ENCODE measurements around the gene SWT1. TPM values are rescaled to one million over a fixed set of nuclear protein-coding genes. Genes with fewer than 3 reads are reported as not detected.

Gene SWT1
- total and polyA plus RNA-seq, 9 of the 15 experiments (the other 6 are each of a cell fraction or from before 2014, with no cell fraction given): 1.5 to 3.4 (median 2.3) TPM

DNA sequence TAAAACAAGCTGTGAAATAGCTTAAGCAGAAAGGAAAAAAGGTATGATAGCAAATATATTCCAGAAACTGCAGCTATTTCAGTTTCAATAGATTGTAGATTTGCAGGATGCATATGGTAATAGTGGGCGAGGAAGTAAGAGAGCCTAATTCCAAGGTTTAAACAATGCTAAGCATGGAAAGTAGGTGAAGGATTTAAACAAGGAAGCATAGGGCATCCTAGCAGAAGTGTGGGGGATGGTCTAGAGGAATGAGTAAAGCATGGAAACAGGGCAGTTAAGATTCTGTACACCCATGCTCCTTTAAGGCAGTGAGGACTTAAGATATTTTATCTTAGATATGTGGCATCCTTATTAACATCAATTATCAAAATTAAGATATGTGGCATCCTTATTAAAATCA lies 157.4 kb downstream of the SWT1 start (continued):
- TF ChIP-seq, protein P1, sequence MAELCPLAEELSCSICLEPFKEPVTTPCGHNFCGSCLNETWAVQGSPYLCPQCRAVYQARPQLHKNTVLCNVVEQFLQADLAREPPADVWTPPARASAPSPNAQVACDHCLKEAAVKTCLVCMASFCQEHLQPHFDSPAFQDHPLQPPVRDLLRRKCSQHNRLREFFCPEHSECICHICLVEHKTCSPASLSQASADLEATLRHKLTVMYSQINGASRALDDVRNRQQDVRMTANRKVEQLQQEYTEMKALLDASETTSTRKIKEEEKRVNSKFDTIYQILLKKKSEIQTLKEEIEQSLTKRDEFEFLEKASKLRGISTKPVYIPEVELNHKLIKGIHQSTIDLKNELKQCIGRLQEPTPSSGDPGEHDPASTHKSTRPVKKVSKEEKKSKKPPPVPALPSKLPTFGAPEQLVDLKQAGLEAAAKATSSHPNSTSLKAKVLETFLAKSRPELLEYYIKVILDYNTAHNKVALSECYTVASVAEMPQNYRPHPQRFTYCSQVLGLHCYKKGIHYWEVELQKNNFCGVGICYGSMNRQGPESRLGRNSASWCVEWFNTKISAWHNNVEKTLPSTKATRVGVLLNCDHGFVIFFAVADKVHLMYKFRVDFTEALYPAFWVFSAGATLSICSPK (IDR thresholded peaks at IDR 0.05; ENCODE audit: borderline replicate concordance): no peak
- TF ChIP-seq HNRNPL (IDR thresholded peaks at IDR 0.05; ENCODE audit: low read depth, low read length) (no peak), CBX1 (IDR thresholded peaks at IDR 0.05; ENCODE audit: low read depth) (no peak), CSDE1 (IDR thresholded peaks at IDR 0.05) (no peak), NEUROD1 (IDR thresholded peaks at IDR 0.05; ENCODE audit: borderline replicate concordance, low read depth, low read length, partially characterized antibody) (no peak), CBX3 (IDR thresholded peaks at IDR 0.05; ENCODE audit: borderline replicate concordance in 1 of 2, low read length in 2 of 2) (no peak), POLR2AphosphoS5 (IDR thresholded peaks at IDR 0.05; ENCODE audit: control insufficient read depth, insufficient read depth, low read depth, low read length) (no peak), PTRF (tag; IDR thresholded peaks at IDR 0.05) (no peak), KLF10 (CRISPR knock-in tag; IDR thresholded peaks at IDR 0.05) (no peak), TARDBP (IDR thresholded peaks at IDR 0.05) (no peak), XRCC3 (IDR thresholded peaks at IDR 0.05) (no peak), CREM (IDR thresholded peaks at IDR 0.05; ENCODE audit: low read depth) (no peak), CTBP1 (IDR thresholded peaks at IDR 0.05; ENCODE audit: borderline replicate concordance) (0 out of 2 replicates have a peak, but pooled peaks have one; percentile 27), NR3C1 (CRISPR knock-in tag; IDR thresholded peaks at IDR 0.05) (no peak), ZNF175 (CRISPR knock-in tag; IDR thresholded peaks at IDR 0.05; ENCODE audit: low read depth) (no peak), IFI16 (CRISPR knock-in tag; IDR thresholded peaks at IDR 0.05) (no peak)
- TF ChIP-seq, protein P2, sequence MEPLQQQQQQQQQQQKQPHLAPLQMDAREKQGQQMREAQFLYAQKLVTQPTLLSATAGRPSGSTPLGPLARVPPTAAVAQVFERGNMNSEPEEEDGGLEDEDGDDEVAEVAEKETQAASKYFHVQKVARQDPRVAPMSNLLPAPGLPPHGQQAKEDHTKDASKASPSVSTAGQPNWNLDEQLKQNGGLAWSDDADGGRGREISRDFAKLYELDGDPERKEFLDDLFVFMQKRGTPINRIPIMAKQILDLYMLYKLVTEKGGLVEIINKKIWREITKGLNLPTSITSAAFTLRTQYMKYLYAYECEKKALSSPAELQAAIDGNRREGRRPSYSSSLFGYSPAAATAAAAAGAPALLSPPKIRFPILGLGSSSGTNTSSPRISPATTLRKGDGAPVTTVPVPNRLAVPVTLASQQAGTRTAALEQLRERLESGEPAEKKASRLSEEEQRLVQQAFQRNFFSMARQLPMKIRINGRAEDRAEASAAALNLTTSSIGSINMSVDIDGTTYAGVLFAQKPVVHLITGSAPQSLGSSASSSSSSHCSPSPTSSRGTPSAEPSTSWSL (CRISPR knock-in tag; IDR thresholded peaks at IDR 0.05; ENCODE audit: borderline replicate concordance): no peak
- TF ChIP-seq, protein P3, sequence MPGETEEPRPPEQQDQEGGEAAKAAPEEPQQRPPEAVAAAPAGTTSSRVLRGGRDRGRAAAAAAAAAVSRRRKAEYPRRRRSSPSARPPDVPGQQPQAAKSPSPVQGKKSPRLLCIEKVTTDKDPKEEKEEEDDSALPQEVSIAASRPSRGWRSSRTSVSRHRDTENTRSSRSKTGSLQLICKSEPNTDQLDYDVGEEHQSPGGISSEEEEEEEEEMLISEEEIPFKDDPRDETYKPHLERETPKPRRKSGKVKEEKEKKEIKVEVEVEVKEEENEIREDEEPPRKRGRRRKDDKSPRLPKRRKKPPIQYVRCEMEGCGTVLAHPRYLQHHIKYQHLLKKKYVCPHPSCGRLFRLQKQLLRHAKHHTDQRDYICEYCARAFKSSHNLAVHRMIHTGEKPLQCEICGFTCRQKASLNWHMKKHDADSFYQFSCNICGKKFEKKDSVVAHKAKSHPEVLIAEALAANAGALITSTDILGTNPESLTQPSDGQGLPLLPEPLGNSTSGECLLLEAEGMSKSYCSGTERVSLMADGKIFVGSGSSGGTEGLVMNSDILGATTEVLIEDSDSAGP (CRISPR knock-in tag; IDR thresholded peaks at IDR 0.05): no peak
- TF ChIP-seq, protein P4, sequence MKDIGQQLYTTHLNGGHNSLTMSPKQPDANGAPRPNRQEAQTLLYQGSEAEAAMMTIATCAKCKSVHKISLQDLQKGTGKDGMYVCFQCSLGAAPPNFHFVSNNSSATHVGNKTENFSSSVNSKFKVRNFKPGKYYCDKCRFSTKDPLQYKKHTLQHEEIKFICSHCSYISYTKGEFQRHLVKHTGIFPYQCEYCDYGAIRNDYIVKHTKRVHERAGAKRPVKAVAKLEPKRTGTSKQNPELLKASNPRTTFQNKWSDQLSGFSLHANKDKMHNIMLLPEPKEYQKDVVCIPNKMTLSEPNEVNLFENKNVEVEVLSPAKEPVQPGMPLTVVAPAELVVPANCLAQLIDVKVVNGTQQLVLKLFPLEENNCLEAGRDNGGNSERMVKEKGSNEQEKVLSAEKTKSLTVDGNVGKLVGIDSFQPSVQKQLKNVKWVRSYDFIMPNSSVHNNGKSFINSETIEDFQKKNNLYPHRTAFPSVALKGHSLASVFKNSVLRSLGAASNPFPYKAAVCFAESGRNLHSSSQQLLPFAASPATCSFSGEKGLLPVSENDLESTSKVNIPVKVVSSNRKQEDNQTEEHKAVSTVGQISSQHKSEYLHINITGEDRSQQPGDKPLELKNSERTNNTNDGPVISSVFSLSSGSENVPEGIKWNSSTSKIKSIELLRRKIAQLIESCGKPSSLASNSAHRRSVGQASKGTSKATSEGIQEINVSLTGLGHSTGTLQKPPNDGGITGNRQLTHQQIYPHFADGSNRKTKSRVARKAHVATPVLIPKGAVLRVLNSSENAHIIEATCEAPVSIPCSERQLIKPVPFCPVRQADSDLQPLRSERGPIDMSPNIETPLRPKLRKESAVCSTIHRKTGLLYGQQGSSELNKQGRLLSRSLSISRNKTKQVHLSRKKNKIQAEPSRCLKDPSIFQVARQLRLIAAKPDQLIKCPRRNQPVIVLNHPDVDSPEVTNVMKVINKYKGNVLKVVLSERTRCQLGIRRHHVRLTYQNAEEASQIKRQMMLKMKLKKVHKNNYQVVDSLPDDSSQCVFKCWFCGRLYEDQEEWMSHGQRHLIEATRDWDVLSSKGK (CRISPR knock-in tag; IDR thresholded peaks at IDR 0.05): no peak
- TF ChIP-seq, protein P5, sequence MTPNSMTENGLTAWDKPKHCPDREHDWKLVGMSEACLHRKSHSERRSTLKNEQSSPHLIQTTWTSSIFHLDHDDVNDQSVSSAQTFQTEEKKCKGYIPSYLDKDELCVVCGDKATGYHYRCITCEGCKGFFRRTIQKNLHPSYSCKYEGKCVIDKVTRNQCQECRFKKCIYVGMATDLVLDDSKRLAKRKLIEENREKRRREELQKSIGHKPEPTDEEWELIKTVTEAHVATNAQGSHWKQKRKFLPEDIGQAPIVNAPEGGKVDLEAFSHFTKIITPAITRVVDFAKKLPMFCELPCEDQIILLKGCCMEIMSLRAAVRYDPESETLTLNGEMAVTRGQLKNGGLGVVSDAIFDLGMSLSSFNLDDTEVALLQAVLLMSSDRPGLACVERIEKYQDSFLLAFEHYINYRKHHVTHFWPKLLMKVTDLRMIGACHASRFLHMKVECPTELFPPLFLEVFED (CRISPR knock-in tag; conservative IDR thresholded peaks at IDR 0.05): no peak
